Anterior cingulate cortex (tissue), 58 donors: ENCODE results near the gene CEP72.
"Not testable (repeated sequence)": the region's sequence is repeated elsewhere in the genome, so short reads cannot be mapped to it uniquely, and the experiment has no call there.

ENCODE experiments used
- DNase-seq, 58 donors: peaks; one replicate each; lab custom pipeline; 2025; lab: John Stamatoyannopoulos, UW

Gene CEP72

DNA sequence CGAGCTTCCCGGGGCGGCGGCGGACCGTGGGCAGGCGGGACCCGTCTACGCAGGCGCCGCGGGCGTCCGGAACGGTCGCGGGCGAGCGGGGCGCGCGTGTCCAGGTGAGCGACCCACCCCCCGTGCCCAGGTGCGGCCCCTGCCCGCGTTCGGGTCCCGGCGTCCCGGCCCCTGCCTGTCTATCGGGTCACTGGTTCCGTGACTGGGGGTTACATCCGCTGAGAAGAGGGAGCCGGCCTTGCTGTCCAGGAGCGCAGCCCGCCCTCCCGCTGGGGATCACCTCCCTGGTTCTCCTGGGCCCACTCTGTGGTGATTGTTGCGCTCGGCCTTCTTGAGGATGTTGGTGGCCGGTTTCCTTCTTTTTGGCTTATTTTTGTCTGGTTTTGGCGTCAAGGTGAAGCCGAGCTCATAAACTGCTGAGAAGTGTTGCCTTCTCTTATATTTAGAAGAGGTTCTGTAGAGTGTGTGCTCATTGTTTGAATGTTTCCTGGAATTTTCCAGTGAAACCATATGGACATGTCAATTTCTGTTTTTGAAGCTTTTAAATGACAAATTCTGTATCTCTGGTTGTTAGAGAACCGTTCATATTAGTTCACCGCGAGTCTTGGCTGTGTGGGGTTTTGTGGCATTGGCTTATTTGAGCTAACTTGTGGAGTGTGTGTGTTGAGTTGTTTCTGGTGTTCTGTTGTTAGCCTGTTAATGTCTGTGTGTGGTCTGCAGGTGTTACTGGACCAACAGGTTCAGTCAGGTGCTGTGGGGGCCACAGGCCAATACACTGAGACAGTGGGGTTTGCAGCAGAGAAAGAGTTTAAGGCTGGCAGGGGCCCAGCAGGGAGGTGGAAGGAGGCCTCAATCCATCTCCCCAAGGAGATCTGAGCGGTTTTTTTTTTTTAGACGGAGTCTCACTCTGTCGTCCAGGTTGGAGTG, 621 bp downstream of the CEP72 start:
- peak in 2 of 58 donors; percentile 35 to 54 for DNase-seq

- no peak for DNase-seq
Measured at GRCh38 chr5:616484-617039, 4.4 kb downstream of the CEP72 start.

GRCh38 chr5:617896-618295, 5.8 kb downstream of the CEP72 start:
- no peak for DNase-seq

DNA sequence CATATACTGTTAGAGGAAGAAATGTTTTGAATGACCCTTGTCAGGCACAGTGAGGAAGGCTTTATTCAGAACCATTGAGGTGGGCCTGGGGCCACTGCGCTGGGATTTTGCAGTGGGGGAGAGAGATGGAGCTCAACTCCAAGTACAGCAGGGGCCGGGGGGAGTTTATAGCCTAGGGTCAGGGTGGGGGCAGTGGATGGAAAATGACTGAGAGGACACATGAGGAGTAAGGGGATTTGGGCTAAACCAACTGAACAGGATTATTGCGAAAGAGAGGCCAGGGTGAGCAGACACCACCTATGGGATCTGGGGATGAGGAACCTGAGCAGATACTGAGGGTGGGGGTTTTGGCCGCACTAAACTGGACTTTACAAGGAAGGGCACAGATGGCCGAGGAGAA, 6.3 kb downstream of the CEP72 start:
- DNase-seq: no peak

DNA sequence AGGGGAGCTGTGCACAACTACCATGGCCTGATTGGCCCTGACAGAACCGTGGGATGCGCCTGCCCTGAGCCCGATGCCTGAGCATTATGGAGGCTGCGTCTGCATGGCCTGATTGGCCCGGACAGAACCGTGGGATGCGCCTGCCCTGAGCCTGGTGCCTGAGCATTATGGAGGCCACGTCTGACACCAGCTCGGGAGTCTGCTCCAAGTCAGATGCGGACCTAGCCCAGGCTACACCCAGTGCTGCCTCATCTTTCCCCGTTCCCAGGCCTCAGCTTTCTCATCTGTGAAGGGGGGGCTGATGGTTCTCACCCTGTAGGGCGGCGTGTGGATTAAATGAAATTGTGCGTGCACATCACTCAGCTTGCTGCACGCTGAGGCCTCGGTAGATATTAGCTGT, 7.3 kb downstream of the CEP72 start:
- no peak for DNase-seq

- no peak for DNase-seq
Measured at GRCh38 chr5:620152-620551, 8.0 kb downstream of the CEP72 start.

DNA sequence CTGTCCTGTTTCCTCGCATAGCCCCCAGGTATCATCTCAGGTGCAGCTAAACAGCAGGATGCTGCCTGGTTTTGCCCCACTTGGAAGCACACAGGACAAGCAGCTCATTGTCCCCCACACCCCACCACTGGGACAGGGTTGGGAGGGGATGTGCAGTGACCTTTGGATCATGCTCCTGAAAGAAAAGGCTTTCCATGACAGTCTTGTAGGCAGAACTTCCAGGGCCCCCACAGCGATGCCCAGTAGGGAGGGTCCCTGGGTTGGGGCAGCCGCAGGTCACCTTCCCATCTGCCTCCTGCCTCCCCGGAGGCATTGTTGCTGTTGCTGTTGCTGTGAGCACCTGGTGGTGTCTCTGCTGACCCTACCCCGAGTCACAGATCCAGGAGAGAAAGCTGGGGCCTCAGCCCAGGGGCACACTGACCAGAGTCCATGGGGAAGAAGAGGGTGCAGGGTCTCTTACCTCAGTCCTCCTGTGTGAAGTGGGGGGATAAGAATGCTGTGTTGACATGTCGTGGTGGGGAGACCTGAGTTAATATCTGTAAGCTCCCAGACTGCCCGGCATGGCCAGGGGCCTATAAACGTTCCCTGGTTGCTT, 8.5 kb downstream of the CEP72 start:
- no peak for DNase-seq

DNA sequence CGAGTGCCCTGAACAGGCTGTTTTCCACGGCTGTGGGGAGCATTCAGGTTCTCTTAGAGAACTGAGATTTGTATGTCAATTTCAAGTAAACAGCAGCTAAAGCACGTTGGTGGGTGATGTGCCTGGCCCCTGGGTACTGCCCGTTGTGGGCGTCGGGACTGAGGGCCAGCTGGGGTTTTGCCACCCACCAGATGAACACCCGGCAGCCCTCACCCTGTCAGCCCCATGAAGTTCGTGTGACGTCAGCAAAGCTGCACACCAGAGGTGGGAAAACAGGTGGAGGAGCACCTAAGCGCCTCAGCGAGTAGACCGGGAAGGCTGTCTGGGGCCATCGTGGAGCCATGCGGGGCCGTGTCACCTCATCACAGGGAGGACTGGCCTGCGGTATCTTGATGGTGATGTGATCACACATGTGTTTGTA, 9.2 kb downstream of the CEP72 start:
- DNase-seq: no peak

DNA sequence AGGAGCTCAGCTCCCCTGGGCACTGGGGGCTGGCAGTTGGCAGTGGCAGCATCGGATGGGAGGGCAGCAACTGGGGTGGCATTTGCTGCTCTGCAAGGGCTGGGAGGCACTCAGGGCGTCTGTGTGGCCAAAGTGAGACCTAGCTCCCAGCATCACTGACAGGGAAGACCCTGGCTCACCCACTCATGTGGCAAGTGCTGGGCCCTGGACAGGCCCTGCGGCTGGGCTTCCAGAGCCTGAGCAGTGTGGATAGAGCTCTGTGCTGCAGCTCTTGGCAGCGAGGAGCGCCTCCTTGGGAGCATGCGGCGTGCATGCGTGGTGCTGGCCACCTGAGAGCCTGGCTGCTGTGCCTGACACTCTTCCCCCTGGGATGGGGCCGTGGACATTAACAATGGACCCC, 10.2 kb downstream of the CEP72 start:
- DNase-seq: no peak

DNA sequence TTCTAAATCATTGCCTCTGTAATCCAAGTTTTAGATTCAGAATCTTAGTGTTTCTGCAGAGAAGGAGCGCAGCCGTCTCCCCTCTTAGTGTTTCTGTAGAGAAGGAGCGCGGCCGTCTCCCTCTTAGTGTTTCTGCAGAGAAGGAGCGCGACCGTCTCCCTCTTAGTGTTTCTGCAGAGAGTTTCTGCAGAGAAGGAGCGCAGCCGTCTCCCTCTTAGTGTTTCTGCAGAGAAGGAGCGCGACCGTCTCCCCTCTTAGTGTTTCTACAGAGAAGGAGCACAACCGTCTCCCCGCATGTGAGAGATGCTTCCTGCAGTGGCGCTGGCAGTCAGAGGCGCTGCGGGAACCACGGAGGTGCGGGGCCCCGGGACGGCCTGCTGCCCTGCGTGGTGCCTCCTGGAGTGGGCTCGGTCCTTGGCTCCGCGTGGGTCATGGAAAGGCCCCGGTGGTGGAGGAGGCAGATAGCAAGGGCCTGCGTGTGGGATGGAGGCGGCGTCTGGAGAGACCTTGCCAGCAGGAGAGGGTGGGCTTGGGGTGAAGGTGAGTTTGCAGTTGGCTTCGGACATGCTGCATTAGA, 10.9 kb downstream of the CEP72 start:
- no peak for DNase-seq

DNA sequence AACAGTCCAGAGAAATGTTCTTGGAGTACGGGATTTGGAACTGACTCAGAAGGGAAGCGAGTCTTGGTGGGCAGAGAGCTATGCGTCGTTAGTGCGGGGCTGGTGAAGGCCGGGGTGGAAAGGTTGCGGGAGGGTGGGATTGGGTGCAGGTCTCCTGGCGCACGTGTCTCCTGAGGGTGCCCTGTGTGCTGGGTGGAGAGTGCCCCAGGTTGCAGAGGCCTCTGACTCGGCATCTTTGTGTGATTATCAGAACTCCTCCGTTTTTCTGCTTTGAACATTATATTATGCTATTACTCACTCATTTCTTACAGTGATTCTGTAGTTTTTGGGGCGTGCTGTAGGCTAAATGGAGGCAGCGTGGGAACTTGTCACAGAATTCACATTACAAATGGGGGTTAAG, 11.4 kb downstream of the CEP72 start:
- DNase-seq: peak in 1 of 58 donors; percentile 8

DNA sequence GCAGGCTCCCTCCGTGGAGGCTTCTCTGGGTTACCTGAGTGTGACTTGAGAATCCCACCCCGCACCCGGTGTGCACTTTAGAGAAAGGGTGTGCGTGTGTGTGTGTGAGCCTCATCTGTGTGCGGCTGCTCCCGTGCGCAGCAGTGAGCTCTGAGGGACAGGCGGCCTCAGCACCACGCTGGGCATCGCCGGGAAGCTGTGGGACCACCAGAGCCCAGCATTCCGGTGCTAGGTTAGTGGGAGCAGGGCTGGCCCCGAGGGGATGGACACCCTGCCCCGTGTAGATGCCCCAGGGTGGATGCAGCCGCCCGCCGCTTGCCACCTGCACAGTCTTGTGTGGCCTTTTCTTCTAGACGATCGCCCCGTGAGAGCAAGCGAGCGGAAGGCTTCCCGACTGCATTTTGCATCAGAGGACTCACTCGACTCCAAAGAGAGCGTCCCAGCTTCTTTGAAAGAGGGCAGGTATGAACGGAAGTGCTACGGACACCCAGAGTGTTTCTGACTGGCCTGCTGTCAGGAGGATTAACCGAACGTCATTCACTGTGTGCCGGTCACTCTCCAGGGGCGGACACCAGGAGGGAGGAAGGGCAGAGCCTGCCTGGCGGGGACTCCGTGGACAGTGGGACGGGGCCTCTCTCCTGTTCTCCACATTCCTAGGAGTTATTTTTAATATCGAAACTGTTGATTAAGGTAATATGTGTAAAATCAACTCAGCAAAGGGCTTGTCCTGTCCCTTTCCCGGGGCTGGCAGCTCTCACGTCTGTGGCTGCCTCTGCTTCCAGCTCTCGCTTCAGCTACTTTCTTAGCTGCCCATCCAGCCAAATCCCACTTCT, 12.2 kb downstream of the CEP72 start:
- no peak for DNase-seq

DNA sequence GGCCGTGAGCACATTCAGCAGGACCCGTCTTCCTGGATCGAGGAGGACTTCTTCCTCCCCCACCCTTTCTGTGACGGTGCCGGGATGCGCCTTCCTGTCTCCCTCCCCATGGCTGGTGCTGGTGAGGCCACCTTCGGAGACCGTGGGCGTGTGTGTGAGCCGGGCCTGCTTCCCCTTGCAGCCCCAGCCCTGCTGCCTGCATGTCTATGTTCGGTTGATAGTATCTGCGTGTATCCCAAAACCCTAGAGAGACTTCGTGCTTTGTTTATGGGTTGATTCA, 12.8 kb downstream of the CEP72 start:
- no peak for DNase-seq

- DNase-seq: no peak
Measured at GRCh38 chr5:625516-625915, 13.4 kb downstream of the CEP72 start.

- no peak for DNase-seq
Measured at GRCh38 chr5:626850-627249, 14.7 kb downstream of the CEP72 start.

DNA sequence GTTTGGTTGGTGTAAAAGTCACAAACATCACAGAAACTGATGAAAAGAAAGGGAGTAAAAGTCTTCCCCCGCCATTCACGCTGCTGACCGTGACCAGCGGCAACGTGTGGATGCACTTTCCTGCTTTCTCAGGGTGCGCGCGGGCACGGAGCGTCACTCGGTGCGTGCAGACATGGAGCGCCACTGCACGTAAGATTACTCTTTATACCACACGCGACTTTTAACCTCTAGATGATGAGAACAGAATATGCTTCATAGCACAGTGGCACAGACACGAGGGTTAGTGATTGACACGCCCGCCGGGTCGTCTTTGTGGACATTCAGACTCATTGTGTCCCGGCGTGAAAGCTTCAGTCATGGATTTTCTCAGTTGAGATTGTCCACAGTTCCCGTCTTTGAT, 15.7 kb downstream of the CEP72 start:
- no peak for DNase-seq

GRCh38 chr5:628351-629205, 16.4 kb downstream of the CEP72 start:
- not testable (repeated sequence) for DNase-seq

DNA sequence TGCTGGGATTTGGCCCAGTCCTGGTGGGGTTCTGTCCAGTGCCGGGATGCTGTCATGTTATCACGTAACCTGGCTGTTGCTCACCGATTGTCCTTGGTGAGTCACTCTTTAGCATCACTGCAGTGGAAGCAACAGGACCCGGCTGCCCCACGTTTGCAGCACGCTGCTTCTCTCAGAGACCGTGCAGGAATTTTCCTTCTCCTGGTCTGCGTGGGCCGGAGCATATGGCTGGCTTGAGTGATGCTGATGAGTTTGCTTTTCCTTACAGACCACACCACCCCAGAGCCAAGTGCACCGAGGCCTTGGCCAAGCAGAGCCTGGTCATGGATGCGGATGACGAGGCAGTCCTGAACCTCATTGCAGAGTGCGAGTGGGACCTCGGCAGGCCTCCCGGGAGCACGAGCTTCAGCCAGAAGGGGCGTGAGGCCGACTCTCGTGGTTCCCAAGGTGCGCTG, 21.4 kb downstream of the CEP72 start:
- DNase-seq: no peak

DNA sequence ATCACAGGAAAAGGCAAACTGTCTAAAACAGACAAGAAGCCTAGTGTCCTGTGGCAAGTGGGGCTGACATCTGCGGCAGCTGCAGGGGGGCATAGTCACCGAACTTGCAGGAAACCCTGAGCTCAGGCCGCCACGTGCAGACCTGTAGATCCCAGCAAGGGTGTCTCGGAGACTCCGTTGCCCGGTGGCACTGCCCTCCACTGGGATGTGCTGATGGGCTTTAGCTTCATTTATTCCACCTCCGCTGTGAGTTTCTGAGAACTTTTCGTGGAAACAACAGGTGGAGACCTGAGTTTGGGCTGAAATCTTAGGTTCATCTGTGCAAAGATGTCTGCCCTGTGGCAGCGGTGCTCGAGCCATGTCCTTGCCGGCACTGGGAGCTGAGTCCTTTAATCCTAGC, 22.1 kb downstream of the CEP72 start:
- no peak for DNase-seq
